ENCODE measurements around the gene FNDC11. TPM values are rescaled to one million over a fixed set of nuclear protein-coding genes. Genes with fewer than 3 reads are reported as not detected.
A peak's percentile ranks its signal among the peaks of the same experiment; 100 is the strongest.

FNDC11 gene
- total RNA-seq, 2 donors from 2014 or later: 0.66 to 2.9 TPM

GRCh38 chr20:63564036-63564810, 10.3 kb downstream of the FNDC11 start:
- Histone ChIP-seq H3K9me3 (no peaks in the 10 kb centered on the region), H3K4me1 (peaks cover 6% of the 10 kb centered on the region), H3K27me3 (no peaks in the 10 kb centered on the region), H3K4me3 (no peak overlapping the region), H3K27ac (no peak overlapping the region), H3K36me3 (replicated peaks in 1 of 2; ENCODE audit: insufficient read depth in 1 of 2, low read depth in 2 of 2) (peaks cover 0 to 2% of the 10 kb centered on the region in 2 donors)
- TF ChIP-seq CTCF (IDR thresholded peaks at IDR 0.05): no peak
- no peak for TF ChIP-seq POLR2A (IDR thresholded peaks at IDR 0.05)
- DNase-seq (no peak), ATAC-seq (no peak)
- WGBS, 2 donors: 96 to 98% methylated on average over 25 to 46 of the region's 62 CpGs
- intact Hi-C loops (cut with DNase I): no loop called here

- no peak for TF ChIP-seq POLR2A (IDR thresholded peaks at IDR 0.05)
- no peak for TF ChIP-seq CTCF (IDR thresholded peaks at IDR 0.05)
- Histone ChIP-seq H3K4me3 (no peak overlapping the region), H3K4me1 (peaks cover 6% of the 10 kb centered on the region), H3K36me3 (replicated peaks in 1 of 2; ENCODE audit: insufficient read depth in 1 of 2, low read depth in 2 of 2) (peaks cover 0 to 2% of the 10 kb centered on the region in 2 donors), H3K9me3 (no peaks in the 10 kb centered on the region), H3K27me3 (no peaks in the 10 kb centered on the region), H3K27ac (no peak overlapping the region)
- intact Hi-C loops (cut with DNase I): no loop called here
- 94 to 97% methylated on average over 29 to 59 of the region's 61 CpGs for WGBS, 2 donors
- no peak for ATAC-seq
- DNase-seq: no peak
These were observed 11.2 kb downstream of the FNDC11 start for GRCh38 chr20:63565021-63565698.

- H3K9me3 ChIP-seq: no peaks in the 10 kb centered on the region
- no peaks in the 10 kb centered on the region for H3K36me3 ChIP-seq (replicated peaks in 1 of 2; ENCODE audit: insufficient read depth in 1 of 2, low read depth in 2 of 2)
- intact Hi-C loops (cut with DNase I): no loop called here
- H3K4me3 ChIP-seq: no peak overlapping the region
- TF ChIP-seq POLR2A (IDR thresholded peaks at IDR 0.05): no peak
- 92 to 96% methylated on average over 12 to 39 of the region's 43 CpGs for WGBS, 2 donors
- peaks cover 6% of the 10 kb centered on the region for H3K4me1 ChIP-seq
- DNase-seq: no peak
- no peaks in the 10 kb centered on the region for H3K27me3 ChIP-seq
- H3K27ac ChIP-seq: no peak overlapping the region
- no peak for ATAC-seq
These were observed 11.9 kb downstream of the FNDC11 start for GRCh38 chr20:63565699-63566335.

- peak; percentile 45 to 70 (median 60) for DNase-seq
- no peaks in the 10 kb centered on the region for H3K36me3 ChIP-seq (replicated peaks in 1 of 2; ENCODE audit: insufficient read depth in 1 of 2, low read depth in 2 of 2)
- peak; percentile 26 for ATAC-seq
These were observed 12.6 kb downstream of the FNDC11 start for GRCh38 chr20:63566395-63567135.

More at GRCh38 chr20:63566395-63567135, 12.6 kb downstream of the FNDC11 start:
- Histone ChIP-seq H3K27me3 (no peaks in the 10 kb centered on the region), H3K4me3 (no peak overlapping the region), H3K27ac (no peak overlapping the region), H3K4me1 (peaks cover 6% of the 10 kb centered on the region), H3K9me3 (no peaks in the 10 kb centered on the region)
- intact Hi-C loops (cut with DNase I): no loop called here
- WGBS, 2 donors: 67 to 91% methylated on average over 23 to 43 of the region's 46 CpGs
- no peak for TF ChIP-seq POLR2A (IDR thresholded peaks at IDR 0.05)
- TF ChIP-seq CTCF (IDR thresholded peaks at IDR 0.05): no peak
